GM13976 (cell line): ENCODE measurements around the gene HIKESHI.

Experiments
- DNase-seq: peaks from one replicate; pipeline ENCODE4 v3.0.0; 2012; ENCODE audit warnings: low spot score
- CTCF ChIP-seq: IDR thresholded peaks from 2 replicates; pipeline ENCODE4 v1.5.1; 2012; ENCODE audit warnings: borderline replicate concordance, mild to moderate bottlenecking; ENCODE audit not compliant: insufficient read depth; ENCODE audit errors: extremely low read depth, missing control alignments, control extremely low read depth
- in situ Hi-C: fragments of 300-500 bp; cut with MboI; formaldehyde crosslinking; loops from one replicate; pipeline ENCODE4 v1.12.0; 2022; ENCODE audit warnings: low sequenced_read_pairs, mixed read lengths, inconsistent platforms; ENCODE audit not compliant: unreplicated experiment

Gene HIKESHI, protein sequence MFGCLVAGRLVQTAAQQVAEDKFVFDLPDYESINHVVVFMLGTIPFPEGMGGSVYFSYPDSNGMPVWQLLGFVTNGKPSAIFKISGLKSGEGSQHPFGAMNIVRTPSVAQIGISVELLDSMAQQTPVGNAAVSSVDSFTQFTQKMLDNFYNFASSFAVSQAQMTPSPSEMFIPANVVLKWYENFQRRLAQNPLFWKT

DNA sequence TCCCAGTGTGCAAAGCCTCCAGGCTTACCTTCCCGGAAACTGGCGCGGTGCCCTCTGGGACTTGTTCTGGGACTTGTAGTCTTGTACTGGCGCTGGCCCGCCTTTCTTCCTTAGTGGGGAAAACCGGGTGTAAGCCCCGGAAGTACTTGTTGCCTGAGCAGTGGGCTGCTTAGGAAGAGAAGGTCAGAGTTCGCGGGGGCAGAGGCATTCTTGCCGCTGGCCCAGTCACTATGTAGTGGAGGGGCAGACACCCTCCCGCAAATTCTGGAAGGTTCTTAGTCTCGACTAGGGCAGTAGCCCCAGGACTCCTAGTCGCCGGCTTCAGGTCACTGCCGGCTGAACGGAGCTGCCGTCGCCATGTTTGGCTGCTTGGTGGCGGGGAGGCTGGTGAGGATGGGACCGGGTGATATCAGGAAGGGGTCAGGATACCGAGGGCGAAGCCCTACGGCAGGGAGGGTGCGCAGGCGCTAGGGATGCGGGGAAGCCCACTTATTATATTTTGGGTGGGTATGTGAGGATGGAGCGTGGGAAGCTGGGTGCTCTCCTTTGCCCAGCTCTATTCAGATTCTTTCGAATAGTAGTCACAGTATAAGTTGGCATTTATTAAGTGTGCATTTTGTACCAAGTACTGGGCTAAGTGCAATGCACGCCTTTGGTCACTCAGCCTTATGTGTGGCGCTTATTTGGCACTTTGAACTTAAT lies at the start of gene HIKESHI:
TSS of gene HIKESHI (plus strand) at position 149 of the 702 bp plus-strand sequence. CDS start at position 358, 209 bp downstream.
- peak; percentile 84 for DNase-seq
- in situ Hi-C loops = no loop called here
- TF ChIP-seq CTCF = no peak

GRCh38 chr11:86255896-86256295 lies 46.1 kb upstream of the HIKESHI start:
- no peak for TF ChIP-seq CTCF
- in situ Hi-C loops = no loop called here
- DNase-seq = peak; percentile 21

GRCh38 chr11:86256608-86257007 lies 45.4 kb upstream of the HIKESHI start:
- no peak for TF ChIP-seq CTCF
- in situ Hi-C loops = no loop called here
- DNase-seq = no peak

- in situ Hi-C loops = no loop called here
- DNase-seq = no peak
- TF ChIP-seq CTCF = no peak
Observed at GRCh38 chr11:86257446-86257845, 44.6 kb upstream of the HIKESHI start.

GRCh38 chr11:86259730-86260129 lies 42.3 kb upstream of the HIKESHI start:
- TF ChIP-seq CTCF = no peak
- in situ Hi-C loops = no loop called here
- DNase-seq = no peak

GRCh38 chr11:86261328-86261727 lies 40.7 kb upstream of the HIKESHI start:
- no peak for TF ChIP-seq CTCF
- DNase-seq = no peak
- in situ Hi-C loops = no loop called here
